ENCODE data around the gene ZNF326. TPM values are rescaled to one million over a fixed set of nuclear protein-coding genes. Genes with fewer than 3 reads are reported as not detected.

The ZNF326 gene
- total and polyA plus RNA-seq, 2 of the 4 experiments (the other 2 are of a cell fraction) = 4.5 to 17.0 TPM

GRCh38 chr1:89974696-89975470 is 20.0 kb upstream of the ZNF326 start:
- peak overlapping the region; percentile 71; the same call in 1 of the 2 replicates for H3K27ac ChIP-seq (ENCODE audit: insufficient read depth, low read length)
- H3K56ac ChIP-seq (ENCODE audit: extremely low read depth, insufficient read depth, low read length) = peak overlapping the region; percentile 36; the same call in 1 of the 2 replicates
- H3K18ac ChIP-seq (ENCODE audit: low read depth, low read length) = peak overlapping the region; percentile 53
- peak overlapping the region; percentile 10 for H3K4ac ChIP-seq (ENCODE audit: low read depth, low read length)
- 0% methylated on average over 1 of the region's 4 CpGs; no CpG with 5 or more reads in 1 of the 2 experiments for WGBS, 2 experiments (ENCODE audit: extremely low coverage in 2 of 2, insufficient read length in 1 of 2)
- peak overlapping the region; percentile 60 for H4K5ac ChIP-seq (ENCODE audit: low read depth, low read length)
- peak overlapping the region; percentile 75 for H3K14ac ChIP-seq (replicated peaks; ENCODE audit: low read depth, low read length)
- peak overlapping the region; percentile 51; the same call in 2 of the 3 replicates for H2BK15ac ChIP-seq (ENCODE audit: low read depth, low read length)
- H4K8ac ChIP-seq (ENCODE audit: low read depth in 2 of 2, low read length in 2 of 2) = peak overlapping the region; percentile 15 to 87; a peak in 3 of 4 replicates
- H3K4me1 ChIP-seq (ENCODE audit: control insufficient read depth, insufficient read depth, low read length) = peaks cover 15% of the 10 kb centered on the region
- H3K27me3 ChIP-seq (ENCODE audit: control insufficient read depth, insufficient read depth, low read length) = no peaks in the 10 kb centered on the region
- H3K4me2 ChIP-seq (ENCODE audit: low read depth, low read length) = peak overlapping the region; percentile 67
- ATAC-seq (ENCODE audit: low read depth) (peak; percentile 80), DNase-seq (peak; percentile 80)
- H2AK5ac ChIP-seq (ENCODE audit: low read depth, low read length) = peak overlapping the region; percentile 81; the same call in 1 of the 2 replicates
- H4K20me1 ChIP-seq (ENCODE audit: insufficient read depth, low read length) = no peaks in the 10 kb centered on the region
- H2AK9ac ChIP-seq (replicated peaks; ENCODE audit: low read depth, low read length, poor library complexity) = no peak overlapping the region
- no peaks in the 10 kb centered on the region for H3K9me3 ChIP-seq (ENCODE audit: control insufficient read depth, insufficient read depth, low read length)
- intact Hi-C loops (cut with micrococcal nuclease) = no loop called here
- H3K9me1 ChIP-seq (ENCODE audit: insufficient read depth, low read length) = peaks cover 10% of the 10 kb centered on the region
- H3K4me3 ChIP-seq (ENCODE audit: insufficient read depth, low read depth, low read length) = no peak overlapping the region
- peak overlapping the region; percentile 42 for H4K91ac ChIP-seq (ENCODE audit: insufficient read depth, low read depth, low read length)
- no TSS peak for BruUV-seq (replicated peaks)
- peak overlapping the region; percentile 78 for H2BK120ac ChIP-seq (ENCODE audit: low read depth, low read length)
- ChIA-PET POLR2A (ENCODE audit: unreplicated experiment) (no interaction called here), CTCF (interaction anchor here (0.8 to 1.4 kb wide), 3 partner anchors 64 to 170 kb away, joined by 3 read pairs; no protein-coding TSS in a partner anchor)
- H2BK5ac ChIP-seq (ENCODE audit: low read depth, low read length, poor library complexity, severe bottlenecking) = peak overlapping the region; percentile 67
- dilution Hi-C loops (cut with HindIII; ENCODE audit: low sequenced_read_pairs, unreplicated experiment) = no loop called here
- peak overlapping the region; percentile 80 for H2AFZ ChIP-seq (replicated peaks; ENCODE audit: low read length, poor library complexity)
- no peak overlapping the region for H3K23ac ChIP-seq (ENCODE audit: low read depth, low read length)
- TF ChIP-seq FOS (IDR thresholded peaks at IDR 0.05; ENCODE audit: low read depth, low read length) = no peak
- TF ChIP-seq USF2 (IDR thresholded peaks at IDR 0.05; ENCODE audit: low read depth, low read length) = no peak
- TF ChIP-seq CEBPB (IDR thresholded peaks at IDR 0.05; ENCODE audit: low read depth, low read length) = peak; percentile 40; the same call in 1 of the 2 replicates
- TF ChIP-seq NFE2L2 (IDR thresholded peaks at IDR 0.05; ENCODE audit: low read depth, low read length) = peak; percentile 52; the same call in 1 of the 2 replicates
- no peak for TF ChIP-seq MXI1 (IDR thresholded peaks at IDR 0.05; ENCODE audit: borderline replicate concordance, low read depth, low read length)
- H3K9ac ChIP-seq (ENCODE audit: low read depth, low read length) = 0 out of 2 replicates have a peak overlapping the region, but pooled peaks have one; percentile 1
- no peaks in the 10 kb centered on the region for H3K36me3 ChIP-seq (ENCODE audit: control insufficient read depth, insufficient read depth, low read length)
- H2BK20ac ChIP-seq (ENCODE audit: low read depth, low read length) = peak overlapping the region; percentile 67
- in situ Hi-C loops (cut with MboI; ENCODE audit: low sequenced_read_pairs) = loop anchor here (25.0 kb wide), 1 partner anchor 488 kb away; no protein-coding TSS in a partner anchor
- no peaks in the 10 kb centered on the region for H3K79me1 ChIP-seq (ENCODE audit: low read depth in 1 of 2, low read length in 2 of 2)
